Activated naive CD4-positive, alpha-beta T cell (primary cell): ENCODE measurements around the gene SLC2A6.

Experiments used
- DNase-seq, 4 experiments: peaks; one replicate each; lab custom pipeline; 2025; lab: John Stamatoyannopoulos, UW

Gene SLC2A6

DNA sequence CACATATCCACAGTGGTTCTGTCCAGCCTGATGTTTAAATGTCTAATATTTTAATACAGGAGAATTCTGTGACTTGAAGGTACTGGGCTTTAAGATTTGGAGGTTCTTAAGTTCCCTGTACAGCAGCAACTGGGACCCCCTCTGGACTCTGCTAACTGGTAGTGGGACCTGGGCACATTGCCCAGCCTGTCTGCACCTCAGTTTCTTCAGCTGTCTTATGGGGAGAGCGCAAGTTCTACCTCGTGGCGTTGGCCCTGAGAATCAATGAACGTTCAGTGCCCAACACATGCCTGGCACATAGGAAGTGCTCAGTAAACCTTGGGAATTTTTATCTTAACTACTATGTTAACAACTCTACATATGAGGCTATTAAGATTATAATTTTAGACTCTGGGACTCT, 1.4 kb downstream of the SLC2A6 start:
- DNase-seq, result no peak

DNA sequence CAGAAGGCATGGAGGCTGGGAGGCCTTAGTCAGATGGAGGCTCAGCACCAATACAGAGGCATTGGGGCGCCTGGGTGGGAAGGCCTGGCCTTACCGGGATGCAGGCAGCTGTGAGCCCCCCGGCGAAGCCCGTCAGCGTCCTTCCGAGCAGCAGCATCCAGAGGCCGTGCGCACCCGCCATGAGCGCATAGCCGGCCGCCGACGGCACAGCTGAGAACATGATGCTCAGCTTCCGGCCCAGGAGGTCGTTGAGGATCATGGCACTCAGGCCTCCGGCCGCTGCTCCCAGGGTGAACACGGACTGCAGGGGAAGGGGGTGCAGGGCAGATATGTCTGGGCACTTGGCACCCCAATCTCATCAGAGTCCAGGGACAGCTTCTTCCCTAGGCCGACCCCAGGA, 2.0 kb downstream of the SLC2A6 start:
- no peak for DNase-seq

DNA sequence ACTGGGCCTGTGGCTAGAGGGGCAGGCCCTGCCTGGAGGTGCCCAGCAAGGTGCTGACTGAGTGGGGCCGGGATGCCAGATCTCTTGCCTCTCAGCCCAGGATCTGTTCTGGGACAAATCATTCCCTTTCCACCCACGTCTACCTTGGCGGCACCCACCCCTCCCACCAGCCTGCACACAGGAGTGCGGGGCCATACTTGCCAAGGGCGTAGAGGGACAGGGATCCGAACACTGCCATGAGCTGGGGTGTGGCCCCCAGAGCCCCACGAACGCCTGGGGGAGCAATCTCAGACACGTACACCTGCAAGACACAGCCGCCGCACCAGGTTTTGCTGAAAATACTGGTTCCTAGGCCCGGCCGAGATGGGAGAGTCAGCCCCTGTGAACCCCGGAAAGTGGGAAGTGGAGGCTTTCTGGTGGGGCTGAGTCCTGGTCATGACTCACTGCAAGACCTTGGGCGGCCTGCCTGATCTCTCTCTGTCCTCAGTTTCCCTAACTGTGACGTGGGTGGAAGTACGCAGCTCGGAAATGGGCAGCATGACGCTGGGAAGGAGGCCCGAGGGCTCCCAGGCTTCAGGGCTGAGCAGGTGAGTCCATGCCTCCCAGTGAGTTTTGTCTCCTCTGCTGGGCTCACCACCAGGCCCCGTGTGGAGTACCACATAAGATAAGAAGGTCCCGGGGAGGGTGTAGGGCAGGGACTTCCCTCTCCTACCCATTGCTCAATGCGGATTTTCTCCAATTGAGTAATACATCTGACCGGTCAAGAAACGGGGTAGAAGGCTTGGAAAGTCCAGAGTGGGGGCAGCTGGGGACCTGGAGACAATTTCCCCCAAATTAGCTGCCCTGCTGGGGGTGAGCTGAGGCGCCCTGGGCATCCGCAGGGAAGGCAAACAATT, 2.6 kb downstream of the SLC2A6 start:
- no peak for DNase-seq

DNA sequence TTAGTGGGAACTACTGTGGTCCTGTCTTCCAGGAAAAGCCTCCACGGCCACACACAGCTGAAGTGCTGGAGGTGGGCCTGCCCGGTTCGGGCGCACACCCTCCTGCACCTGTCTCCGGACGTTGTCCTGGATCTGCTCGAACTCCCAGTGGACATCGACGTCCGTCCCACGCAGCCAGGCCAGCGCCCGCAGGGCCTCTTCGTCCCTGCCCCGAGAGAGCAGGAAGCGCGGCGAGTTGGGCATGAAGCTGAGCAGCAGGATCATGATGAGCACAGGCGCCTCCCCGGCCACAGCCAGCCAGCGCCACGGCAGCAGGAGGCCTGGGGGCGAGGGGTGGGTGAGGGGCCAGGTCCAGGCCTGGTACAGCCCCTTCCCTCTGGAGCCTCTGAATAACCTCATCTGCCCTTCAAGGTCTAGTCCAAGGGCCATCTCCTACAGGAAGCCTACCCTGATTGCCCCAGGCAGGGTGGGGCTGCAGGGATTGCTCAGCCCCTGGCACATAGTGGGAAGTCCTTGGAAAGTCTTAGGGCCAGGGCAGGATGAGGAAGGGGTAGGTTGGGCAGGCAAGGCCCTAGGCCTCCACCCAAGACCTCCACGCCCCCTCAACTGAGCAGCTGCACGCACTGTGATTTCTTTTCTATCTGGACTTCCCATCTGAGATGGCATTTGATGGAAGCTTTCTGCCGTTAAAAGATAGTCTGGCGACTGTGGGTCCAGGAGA, 3.4 kb downstream of the SLC2A6 start:
- no peak for DNase-seq

DNA sequence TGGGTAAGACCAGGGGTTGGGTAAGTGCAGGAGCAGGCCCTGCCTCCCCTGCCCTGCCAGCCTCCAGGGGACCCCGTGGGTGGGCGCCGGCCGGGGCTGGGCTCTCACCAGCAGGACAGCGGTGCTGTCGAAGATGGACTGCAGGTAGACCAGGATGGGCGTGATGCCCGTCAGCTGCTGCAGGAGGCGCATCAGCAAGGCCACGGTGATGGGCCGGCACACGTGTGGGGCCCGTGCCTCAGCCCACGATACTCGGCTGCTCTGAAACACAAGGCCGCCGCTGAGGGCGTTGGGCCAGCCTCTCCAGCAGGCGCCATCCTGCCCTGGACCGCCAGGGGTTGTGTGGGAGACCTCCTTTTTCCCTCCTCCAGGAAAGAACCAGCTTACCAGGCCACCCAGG, 4.0 kb downstream of the SLC2A6 start:
- DNase-seq, result no peak

DNA sequence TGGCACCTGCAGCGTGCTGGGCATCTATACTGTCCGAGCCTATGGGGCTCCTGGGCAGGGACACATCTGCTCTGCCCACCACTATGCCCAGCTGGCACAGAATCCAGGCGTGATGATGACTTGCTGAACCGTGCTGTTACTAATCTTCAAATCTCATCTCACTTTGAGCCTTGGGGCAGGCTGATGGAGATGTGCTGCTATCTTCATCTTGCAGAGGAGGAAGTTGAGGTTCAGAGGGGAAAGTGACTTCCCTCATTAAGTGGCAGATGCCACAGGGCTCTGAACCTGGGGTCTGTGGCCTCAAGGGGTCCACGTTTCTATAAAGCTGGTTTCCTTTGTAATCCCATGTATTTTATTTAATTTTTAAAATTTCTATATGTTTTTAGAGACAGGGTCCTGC, 4.7 kb downstream of the SLC2A6 start:
- DNase-seq, result no peak

DNA sequence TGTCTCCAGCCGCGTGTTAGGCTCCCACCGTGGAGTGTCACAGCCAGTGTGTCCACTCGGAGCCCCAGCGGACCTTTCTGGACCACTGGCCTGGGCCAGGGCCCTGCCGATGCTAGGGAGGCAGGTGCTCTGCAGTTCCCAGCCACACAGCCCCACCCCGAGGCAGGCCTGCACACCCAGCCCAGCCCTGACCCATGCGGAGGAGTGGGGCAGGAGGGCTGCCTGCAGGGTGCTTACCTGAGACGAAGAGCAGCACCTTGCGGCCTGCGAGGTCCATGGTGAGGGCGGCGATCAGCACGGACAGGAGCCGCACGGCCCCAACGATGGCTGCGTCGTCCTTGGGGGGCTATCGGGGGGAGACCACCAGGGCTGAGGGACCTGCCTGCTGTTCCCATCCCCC, 5.2 kb downstream of the SLC2A6 start:
- DNase-seq, result no peak

DNA sequence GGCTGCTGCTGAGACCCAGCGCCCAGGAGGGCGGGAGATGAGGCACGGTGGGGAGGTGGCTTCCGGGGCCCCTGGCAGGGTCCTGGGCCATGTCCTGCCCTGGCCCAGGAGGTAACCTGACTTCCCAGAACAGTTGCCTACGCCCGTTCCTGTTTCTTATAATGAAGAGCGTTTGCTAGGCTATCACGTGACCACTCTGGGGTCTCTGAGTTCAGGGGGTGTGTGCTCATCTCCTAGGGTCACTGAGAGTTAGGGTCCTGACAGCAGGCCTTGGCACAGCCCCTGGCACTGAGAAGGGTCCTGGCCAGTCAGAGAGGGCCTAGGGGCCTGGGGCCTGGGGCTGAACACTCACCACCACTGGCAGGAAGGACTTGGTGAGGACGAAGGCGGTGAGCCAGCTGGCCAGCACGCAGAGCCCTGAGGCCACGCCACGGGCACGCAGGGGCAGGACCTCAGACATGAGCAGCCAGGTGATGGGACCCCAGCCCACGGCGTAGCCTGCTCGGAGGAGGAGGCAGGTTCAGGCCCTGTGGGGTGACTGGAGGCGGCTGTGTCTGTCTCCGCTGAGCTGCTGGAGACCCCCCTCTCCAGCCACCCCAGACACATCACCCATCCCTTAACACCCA, 6.0 kb downstream of the SLC2A6 start:
- DNase-seq, result no peak

DNA sequence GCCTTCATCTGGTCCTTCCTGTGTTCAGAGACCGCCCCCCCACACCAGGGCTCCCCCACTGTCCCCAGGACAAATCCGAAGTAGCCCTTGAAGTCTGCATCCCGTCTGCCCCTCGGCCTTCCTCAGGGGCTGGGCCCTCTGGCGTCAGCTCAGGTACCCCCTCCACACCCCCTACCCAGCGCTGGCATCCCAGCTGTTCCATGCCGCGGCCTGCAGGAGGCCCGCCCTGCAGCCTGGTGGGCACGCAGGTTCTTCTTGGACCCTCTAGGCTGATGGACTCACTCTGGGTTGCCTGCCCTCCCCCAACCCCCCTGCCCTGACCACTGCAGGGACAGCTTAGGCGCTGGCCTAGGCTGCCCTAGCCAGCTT, 6.6 kb downstream of the SLC2A6 start:
- DNase-seq, result no peak

DNA sequence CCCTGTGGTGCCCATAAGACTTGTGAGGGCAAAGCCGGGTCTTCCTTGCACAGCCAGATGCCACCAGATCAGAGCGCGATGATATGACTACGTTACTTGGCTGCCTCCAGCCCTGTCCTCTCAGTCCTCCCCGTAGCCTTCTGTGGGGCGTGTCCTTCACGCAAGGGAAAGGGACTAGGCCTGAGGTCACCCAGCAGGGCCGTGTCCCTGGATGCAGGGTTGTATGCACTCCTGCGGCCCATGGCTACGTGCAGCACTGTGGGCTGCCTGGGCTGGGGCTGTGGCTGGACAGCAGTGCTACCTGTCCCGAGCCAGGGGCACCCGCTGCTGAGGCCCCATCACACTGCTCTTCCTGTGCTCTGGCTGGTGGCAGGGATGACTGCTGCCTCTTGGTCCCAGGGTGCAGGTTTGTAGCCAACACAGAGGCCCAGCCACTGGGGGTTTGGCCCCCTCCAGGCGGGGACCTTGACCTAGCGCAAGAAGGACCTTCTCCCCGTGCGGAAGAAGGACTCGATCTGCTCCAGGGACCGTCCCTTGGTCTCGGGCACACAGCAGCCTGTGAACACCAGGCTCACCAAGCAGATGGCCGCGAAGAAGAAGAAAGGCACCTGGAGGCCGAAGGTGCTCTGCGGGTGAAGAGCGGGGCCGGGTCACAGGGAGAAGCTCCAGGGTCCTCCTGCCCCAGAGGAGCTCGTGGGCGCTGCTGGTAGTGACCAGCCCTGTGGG, 7.2 kb downstream of the SLC2A6 start:
- no peak for DNase-seq

DNA sequence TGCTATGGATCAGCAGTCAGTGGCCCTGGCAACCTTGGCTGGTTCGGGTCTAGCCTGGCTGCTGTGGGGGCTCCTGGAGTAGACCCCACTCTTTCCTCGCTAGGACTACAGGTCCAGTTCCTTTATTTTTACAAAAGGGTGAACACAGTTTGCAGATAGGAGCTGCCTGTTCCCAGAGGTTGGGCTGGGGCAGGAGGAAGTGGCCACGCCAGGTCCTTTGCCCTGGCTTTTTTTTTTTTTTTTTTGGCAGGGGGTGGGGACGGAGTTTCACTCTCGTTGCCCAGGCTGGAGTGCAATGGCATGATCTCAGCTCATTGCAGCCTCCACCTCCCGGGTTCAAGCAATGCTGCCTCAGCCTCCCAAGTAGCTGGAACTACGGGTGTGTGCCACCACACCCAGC, 7.9 kb downstream of the SLC2A6 start:
- no peak for DNase-seq

DNA sequence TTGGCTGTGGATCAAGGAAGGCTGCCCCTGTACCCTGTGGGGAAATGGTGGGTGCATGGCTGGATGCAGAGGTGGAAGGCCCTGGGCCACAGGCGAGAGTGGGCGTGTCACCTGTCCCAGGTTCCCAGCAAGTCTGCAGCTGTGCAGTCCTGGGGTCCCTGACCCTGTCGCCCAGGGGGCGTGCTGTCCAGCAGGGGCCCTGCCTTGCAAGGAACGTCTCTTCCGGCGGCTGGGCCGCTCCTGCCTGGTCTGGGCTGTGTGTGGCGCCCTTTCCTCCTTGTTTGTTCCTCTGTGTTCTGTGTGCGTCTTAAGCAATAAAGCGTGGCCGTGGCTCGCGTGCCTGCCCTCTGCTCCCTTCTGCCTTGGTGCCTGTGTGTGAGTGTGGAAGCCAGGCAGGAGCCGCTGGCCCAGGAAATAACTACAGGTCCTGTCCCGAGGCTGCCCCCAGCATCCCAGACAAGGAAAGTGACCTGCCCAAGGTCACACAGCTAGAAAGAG, 8.4 kb downstream of the SLC2A6 start:
- DNase-seq, result no peak

DNA sequence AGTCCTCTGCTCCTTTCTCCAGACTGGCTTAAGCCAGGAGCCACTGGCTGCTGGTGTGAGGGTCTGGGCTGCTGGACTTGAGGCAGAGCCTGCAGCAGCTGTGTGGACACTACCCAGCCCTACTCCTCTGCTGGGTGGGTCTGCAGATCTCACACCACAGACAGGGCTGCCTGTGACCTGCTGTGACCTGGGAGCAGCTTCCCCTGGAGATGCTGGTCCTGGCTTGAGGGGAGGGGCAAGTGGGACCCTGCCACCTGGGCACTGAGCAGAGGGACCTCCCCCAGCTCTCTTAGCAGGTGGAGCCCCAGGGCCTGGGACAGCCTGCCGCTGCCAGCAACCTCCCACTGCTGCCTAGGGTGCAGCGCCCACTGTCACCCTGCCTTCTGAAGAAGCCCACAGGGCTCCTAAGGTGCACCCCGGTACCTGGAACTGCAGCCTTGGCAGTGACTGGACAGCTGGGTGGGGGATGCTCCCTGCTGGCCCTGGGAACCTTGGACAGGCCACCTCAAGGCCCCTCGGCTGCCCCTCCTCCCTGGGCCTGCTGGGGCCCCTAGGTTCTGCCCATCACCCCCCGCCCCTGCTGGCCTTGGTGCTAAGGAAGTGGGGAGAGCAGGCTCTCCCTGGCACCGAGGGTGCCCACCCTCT, 10.0 kb downstream of the SLC2A6 start:
- no peak for DNase-seq

DNA sequence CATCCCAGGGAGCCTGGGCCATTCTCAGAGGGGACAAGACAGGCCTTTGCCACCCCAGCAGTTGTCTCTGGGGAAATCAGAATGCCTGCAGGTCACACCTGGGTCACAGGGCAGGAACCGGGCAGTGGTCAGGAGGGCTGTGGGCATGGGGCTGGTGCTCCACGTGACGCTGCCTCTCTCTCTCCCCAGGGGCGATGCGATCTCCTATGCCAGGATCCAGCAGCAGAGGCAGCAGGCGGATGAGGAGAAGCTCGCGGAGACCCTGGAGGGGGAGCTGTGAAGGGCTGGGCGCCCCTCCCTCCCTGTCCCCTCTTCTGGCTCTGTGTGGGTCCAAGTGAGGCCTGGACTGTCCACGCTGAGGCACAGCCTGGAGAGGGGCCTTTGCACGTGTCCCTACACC, 10.5 kb downstream of the SLC2A6 start:
- no peak for DNase-seq

DNA sequence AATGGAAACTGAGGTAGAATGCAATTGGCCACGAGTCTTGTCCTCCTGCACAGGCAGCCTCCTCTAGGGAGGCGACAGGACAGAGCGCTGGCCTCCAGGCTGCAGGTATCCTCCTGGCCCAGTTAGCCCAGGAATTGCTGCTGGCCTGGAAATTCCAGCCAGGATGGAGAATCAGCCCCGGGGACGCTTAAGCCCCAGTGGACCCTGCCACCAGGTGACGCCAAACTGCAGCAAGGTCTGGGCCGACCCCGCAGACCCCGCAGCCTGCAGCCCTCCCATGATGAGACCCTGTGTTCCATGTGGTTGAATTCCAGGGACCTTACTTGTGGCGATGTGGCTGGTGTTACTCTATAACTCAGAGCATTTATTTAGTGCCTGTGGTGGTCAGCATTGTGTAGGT, 11.8 kb downstream of the SLC2A6 start:
- DNase-seq, result no peak

DNA sequence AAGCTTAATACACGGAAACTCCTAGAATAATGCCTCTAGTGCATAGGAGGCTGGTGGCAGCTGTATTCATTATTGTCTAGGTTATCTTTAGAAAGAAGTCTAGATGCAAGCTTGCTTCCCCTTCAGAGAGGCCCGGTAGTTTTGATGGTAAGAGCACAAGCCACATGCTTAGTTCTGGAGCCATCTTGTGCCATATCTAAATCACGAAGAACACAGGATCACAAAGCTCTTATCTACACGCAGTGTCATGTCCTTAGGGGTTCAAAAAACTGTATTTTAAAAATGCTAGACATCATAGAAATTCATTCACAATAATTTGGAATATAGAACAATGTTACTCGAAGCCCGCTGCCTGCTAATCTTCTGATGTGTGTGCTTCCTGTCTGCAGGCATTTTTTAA, 12.9 kb downstream of the SLC2A6 start:
- no peak for DNase-seq

DNA sequence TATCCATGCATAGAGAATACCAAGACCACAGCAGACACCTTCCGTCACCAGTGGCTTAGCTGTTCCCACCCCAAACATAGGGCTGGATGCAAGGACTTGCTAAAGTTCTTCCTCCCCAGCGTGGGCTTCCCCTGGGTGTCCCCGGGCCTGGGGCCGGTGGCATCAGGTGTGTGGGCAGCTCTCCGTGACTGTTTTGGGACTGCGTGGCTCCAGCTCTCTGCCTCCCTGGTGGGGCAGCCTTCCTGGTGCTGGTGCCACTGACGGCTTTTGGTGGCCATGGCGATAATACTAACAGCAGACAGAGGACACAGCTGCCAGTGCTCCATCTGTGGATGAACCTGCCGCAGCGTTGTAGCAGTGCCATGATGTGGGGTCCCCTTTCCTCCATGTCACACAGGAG, 14.3 kb downstream of the SLC2A6 start:
- no peak for DNase-seq

DNA sequence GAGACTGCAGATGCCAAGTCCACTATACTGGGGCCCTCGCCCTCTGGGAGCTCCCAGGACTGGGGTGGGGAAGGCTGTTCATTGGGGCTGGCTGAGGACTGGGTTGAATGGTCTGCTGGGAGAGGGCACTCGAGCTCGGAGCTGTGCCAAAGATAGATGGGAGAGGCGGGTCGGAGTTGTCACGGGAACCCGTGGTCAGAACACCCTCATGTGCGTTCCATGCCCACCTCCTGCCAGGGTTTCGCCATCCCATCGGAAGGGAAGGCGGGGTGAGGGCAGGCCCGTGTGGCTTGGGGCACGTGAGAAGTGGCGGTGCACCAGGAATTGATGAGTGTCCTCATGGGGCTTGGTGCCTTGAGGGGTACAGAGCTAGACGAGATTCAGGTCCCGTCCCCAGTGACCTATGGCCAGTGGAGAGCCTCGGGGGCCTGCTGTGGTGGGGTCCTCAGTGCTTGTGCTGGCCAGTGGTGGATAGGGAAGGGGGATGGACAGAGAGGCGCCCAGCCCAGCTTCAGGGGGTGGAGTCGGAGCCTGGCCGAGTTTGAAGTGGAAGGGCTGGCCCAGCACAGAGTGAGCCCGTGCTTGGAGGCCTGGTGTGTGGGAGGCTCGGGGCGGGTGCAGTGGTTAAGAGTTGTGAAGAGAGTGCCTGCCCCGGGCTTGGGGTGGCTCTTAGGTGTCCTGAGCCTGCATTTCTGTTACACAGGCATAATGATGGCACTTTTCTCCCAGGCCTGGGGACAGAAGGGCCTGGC, 14.9 kb downstream of the SLC2A6 start:
- DNase-seq, result no peak

DNA sequence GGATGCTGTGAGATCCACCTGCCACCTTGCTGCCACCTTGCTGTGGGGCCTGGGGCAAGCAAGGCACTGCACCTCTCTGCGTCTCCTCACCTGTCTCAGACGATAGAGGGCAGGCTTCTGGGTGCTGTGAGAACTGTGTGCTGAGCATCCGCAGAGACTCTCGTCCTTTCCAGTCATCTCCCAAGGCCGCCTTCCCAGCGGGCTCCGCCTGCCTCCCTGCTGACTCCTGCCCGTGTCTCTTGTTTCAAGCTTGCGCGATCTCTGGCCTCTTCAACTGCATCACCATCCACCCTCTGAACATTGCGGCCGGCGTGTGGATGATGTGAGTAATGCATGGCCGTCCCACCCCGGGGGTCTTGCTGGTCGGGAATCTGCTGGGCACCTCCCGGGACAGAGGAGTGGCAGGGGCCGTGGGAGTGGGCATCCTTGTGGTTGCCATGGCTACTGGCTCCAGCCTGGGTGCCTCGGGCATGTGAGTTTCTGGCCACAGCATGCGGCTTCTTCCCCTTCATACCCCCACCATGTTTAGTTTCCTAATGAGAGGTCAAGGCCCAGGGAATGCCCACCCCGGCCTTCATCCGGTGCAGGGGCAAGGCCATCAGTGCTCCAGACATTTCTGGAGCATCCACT, 15.6 kb downstream of the SLC2A6 start:
- no peak for DNase-seq

DNA sequence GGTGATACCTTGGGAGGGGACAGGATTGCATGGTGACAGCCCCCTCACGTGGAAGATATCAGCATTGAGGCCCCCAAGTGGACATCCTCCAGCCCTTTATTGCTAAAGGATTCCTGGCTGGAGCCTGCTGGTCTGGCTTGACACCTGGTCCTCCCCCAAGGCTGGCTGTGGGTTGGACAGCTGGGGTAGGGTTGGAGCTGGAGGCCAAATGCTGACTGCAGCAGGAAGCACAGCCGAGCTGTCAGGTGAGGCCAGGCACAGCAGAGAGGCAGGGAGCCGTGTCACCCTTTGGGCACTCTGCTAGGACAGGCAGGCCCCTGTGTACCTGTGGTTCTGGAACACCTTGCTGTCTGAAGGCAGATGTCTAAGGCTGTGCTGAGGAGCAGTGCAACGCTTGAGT, 16.9 kb downstream of the SLC2A6 start:
- DNase-seq, result no peak
